Natural killer cell treated with Interleukin-12 subunit alpha and Interleukin-12 subunit beta and Interleukin-15 and Interleukin-18, amount 100 ng/mL, for 72 hours (primary cell): ENCODE results near the gene S100A10. TPM values are rescaled to one million over a fixed set of nuclear protein-coding genes. Genes with fewer than 3 reads are reported as not detected.
A peak's percentile ranks its signal among the peaks of the same experiment; 100 is the strongest.

Source experiments
- ATAC-seq, 2 donors: fragments of 150-1000 bp; cut with Tn5 transposase in 1 of 2; sonication (Bioruptor Pico), chemical (Tn5 transposase) in 1 of 2; 2 replicates each; pipeline ENCODE4 v1.10.0; 2021
- DNase-seq: peaks from one replicate; pipeline ENCODE4 v3.0.0; 2022; ENCODE audit warnings: low spot score
- H3K27ac Mint-ChIP-seq, 2 donors: 1 replicate in 1 of 2; 2 replicates in 1 of 2; pipeline ENCODE4 v1.8.0; 2022; ENCODE audit warnings: mixed read lengths in 2 of 2, mild to moderate bottlenecking in 1 of 2, moderate library complexity in 1 of 2
- H3K27me3 Mint-ChIP-seq, 2 donors: 1 replicate in 1 of 2; 2 replicates in 1 of 2; pipeline ENCODE4 v1.8.0; 2022; ENCODE audit warnings: mixed read lengths in 2 of 2
- H3K36me3 Mint-ChIP-seq: one replicate; pipeline ENCODE4 v1.8.0; 2022; ENCODE audit warnings: mixed read lengths
- H3K4me1 Mint-ChIP-seq, 2 donors: 1 replicate in 1 of 2; 2 replicates in 1 of 2; pipeline ENCODE4 v1.8.0; 2022; ENCODE audit warnings: low read depth in 2 of 2, mixed read lengths in 2 of 2, mild to moderate bottlenecking in 1 of 2
- H3K4me3 Mint-ChIP-seq: one replicate; pipeline ENCODE4 v1.8.0; 2022; ENCODE audit warnings: mixed read lengths
- H3K9me3 Mint-ChIP-seq: 2 replicates; pipeline ENCODE4 v1.8.0; 2022; ENCODE audit warnings: mixed read lengths
- total RNA-seq, 2 donors: library from RNA; stranded (reverse); gene quantifications; one replicate each; pipeline ENCODE4 v1.2.3, GENCODE V29; 2022

The S100A10 gene
- total RNA-seq, 2 donors from 2014 or later, result 152 to 263 TPM

GRCh38 chr1:152024223-152024622 is 30.6 kb upstream of the S100A10 start:
- no peak for DNase-seq
- Mint-ChIP-seq H3K4me3 (no peak overlapping the region), H3K4me1 (peaks cover 9% of the 10 kb centered on the region in 2 donors), H3K27me3 (peaks cover 0 to 3% of the 10 kb centered on the region in 2 donors), H3K9me3 (no peaks in the 10 kb centered on the region), H3K27ac (no peak overlapping the region), H3K36me3 (peaks cover 2% of the 10 kb centered on the region)
- ATAC-seq, result no peak

- Mint-ChIP-seq H3K36me3 (no peaks in the 10 kb centered on the region), H3K27me3 (peaks cover 0 to 3% of the 10 kb centered on the region in 2 donors), H3K4me1 (peaks cover 0 to 2% of the 10 kb centered on the region in 2 donors), H3K4me3 (no peak overlapping the region), H3K9me3 (no peaks in the 10 kb centered on the region), H3K27ac (no peak overlapping the region)
- DNase-seq (no peak), ATAC-seq (no peak)
Observed at GRCh38 chr1:152023221-152023620, 29.6 kb upstream of the S100A10 start.

DNA sequence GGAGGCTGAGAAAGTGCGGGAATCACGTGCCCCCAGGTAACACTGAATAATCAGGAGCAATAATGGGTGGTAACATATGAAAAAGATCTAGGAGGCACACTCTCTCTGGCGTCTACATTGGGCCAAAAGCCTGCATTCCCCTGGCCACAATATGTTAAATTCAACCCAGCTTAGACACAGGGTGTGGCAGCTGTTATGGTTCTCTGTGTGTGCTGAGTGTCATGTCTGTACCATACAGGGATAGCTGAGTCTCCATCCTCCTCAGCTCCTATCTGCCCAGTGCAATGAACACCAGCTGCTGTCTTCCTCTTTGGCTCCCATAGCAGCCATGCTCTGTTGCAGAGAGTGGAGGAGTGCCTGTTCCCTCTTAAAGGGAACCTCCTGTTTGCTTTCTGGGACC is 28.8 kb upstream of the S100A10 start:
- Mint-ChIP-seq H3K9me3 (no peaks in the 10 kb centered on the region), H3K4me1 (peaks cover 0 to 1% of the 10 kb centered on the region in 2 donors), H3K27me3 (peaks cover 0 to 5% of the 10 kb centered on the region in 2 donors), H3K36me3 (no peaks in the 10 kb centered on the region), H3K4me3 (no peak overlapping the region), H3K27ac (no peak overlapping the region)
- no peak for DNase-seq
- no peak for ATAC-seq

DNA sequence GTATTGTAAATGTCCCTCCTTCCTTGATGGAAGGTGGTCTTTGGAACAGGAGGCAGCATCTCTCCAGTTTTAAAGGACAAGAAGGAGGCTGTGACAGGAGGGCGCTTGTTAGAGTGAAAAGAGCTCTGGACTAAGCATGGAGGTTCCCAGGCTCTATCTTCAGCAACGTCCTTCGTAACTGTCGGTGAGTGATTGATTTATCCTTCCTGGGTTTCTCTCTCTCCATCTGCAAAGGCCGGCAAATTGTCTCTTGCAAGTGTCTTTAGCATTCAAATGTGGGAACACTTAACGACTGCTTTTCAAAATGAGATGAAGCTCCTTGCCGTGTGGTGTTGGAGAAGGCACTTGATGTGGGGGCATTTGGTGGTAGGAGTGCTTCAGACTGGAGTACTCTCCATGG is 27.9 kb upstream of the S100A10 start:
- Mint-ChIP-seq H3K9me3 (no peaks in the 10 kb centered on the region), H3K4me3 (no peak overlapping the region)
- no peak for DNase-seq

DNA sequence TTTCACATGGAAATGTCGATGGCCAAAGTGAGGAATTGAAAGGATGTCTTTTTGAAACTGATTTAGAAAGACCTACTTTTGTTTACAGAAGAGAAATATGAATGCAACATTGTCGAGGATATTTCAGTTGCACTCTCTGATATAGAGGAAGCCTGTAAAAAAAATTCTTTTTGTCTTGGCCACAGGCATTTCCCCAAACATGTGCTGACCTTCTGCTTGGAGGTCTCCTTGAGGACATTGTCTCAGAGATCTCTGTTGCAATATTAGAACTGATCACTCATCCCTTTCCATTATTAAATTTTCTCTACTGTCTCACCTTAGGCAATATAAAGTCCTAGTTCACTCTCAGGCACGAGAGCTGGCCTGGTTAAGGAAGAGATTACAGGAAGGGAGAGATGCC is 27.2 kb upstream of the S100A10 start:
- Mint-ChIP-seq H3K4me1 (no peaks in the 10 kb centered on the region), H3K36me3 (no peaks in the 10 kb centered on the region), H3K27ac (no peak overlapping the region), H3K9me3 (no peaks in the 10 kb centered on the region), H3K4me3 (no peak overlapping the region), H3K27me3 (peaks cover 0 to 7% of the 10 kb centered on the region in 2 donors)
- ATAC-seq, result no peak
- DNase-seq, result no peak

More for the DNA sequence above, 27.9 kb upstream of the S100A10 start:
- Mint-ChIP-seq H3K36me3 (no peaks in the 10 kb centered on the region), H3K4me1 (no peaks in the 10 kb centered on the region), H3K27ac (no peak overlapping the region), H3K27me3 (peaks cover 0 to 6% of the 10 kb centered on the region in 2 donors)
- ATAC-seq, result no peak

DNA sequence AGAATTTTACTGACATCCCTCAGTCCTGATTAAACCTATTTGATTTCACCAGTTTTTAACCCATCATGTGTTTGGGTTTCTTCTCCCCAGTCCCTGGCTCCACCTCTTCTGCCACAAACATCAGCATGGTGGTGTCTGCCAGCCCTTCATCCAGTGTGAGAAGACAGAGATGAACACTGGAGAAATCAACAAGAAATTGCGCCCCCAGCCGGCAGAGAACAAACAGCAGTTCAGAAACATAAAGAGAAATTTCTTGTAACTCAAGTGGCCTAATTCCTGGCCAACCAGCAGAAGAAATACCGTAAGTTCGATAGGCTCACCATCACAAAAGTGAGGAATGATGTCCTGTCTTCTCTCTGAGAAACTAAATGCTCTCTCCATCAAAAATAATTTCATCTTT is 24.9 kb upstream of the S100A10 start:
- Mint-ChIP-seq H3K36me3 (no peaks in the 10 kb centered on the region), H3K27me3 (peaks cover 6 to 10% of the 10 kb centered on the region in 2 donors), H3K9me3 (no peaks in the 10 kb centered on the region), H3K4me3 (no peak overlapping the region), H3K4me1 (peaks cover 2 to 5% of the 10 kb centered on the region in 2 donors), H3K27ac (no peak overlapping the region)
- ATAC-seq, result no peak
- DNase-seq, result no peak

DNA sequence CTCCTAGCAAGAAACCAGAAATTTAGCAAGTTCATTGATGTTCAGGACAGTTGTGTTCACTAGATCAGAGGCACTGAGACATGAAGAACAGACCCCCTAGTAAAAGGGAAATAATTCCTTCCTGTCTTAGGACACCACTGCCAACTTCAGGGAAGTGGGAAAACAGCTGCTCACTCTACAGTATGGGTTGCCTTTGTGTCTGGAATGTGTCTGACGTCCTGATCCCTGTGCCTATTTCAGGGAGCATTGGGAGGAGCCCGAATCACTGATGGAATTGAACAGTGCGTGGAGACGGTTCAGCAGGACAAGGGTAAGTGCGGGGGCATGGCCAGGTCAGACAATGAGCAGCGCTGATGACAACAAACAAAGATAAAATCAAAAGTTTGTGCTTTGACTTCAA is 22.1 kb upstream of the S100A10 start:
- H3K9me3 Mint-ChIP-seq, result no peaks in the 10 kb centered on the region
- H3K36me3 Mint-ChIP-seq, result no peaks in the 10 kb centered on the region
- peaks cover 2 to 5% of the 10 kb centered on the region in 2 donors for H3K4me1 Mint-ChIP-seq
- H3K27me3 Mint-ChIP-seq, result peaks cover 6 to 10% of the 10 kb centered on the region in 2 donors
- H3K4me3 Mint-ChIP-seq, result no peak overlapping the region
- ATAC-seq (no peak), DNase-seq (no peak)
- no peak overlapping the region for H3K27ac Mint-ChIP-seq

- H3K36me3 Mint-ChIP-seq, result no peaks in the 10 kb centered on the region
- H3K27ac Mint-ChIP-seq, result no peak overlapping the region
- ATAC-seq (no peak), DNase-seq (no peak)
- no peaks in the 10 kb centered on the region for H3K9me3 Mint-ChIP-seq
- H3K4me1 Mint-ChIP-seq, result peaks cover 2 to 5% of the 10 kb centered on the region in 2 donors
- peaks cover 6 to 10% of the 10 kb centered on the region in 2 donors for H3K27me3 Mint-ChIP-seq
- H3K4me3 Mint-ChIP-seq, result no peak overlapping the region
Observed at GRCh38 chr1:152014943-152015342, 21.3 kb upstream of the S100A10 start.

GRCh38 chr1:152013664-152014237 is 20.1 kb upstream of the S100A10 start:
- ATAC-seq (no peak), DNase-seq (peak; percentile 69)
- Mint-ChIP-seq H3K27ac (no peak overlapping the region), H3K36me3 (no peaks in the 10 kb centered on the region), H3K27me3 (peaks cover 8 to 16% of the 10 kb centered on the region in 2 donors), H3K4me1 (peaks cover 2 to 5% of the 10 kb centered on the region in 2 donors), H3K9me3 (no peaks in the 10 kb centered on the region), H3K4me3 (no peak overlapping the region)

GRCh38 chr1:152009691-152010090 is 16.0 kb upstream of the S100A10 start:
- no peaks in the 10 kb centered on the region for H3K9me3 Mint-ChIP-seq
- H3K36me3 Mint-ChIP-seq, result no peaks in the 10 kb centered on the region
- H3K27me3 Mint-ChIP-seq, result peaks cover 19% of the 10 kb centered on the region in 2 donors
- H3K4me1 Mint-ChIP-seq, result peaks cover 5 to 6% of the 10 kb centered on the region in 2 donors
- DNase-seq (no peak), ATAC-seq (no peak)
- H3K4me3 Mint-ChIP-seq, result no peak overlapping the region
- H3K27ac Mint-ChIP-seq, result no peak overlapping the region

GRCh38 chr1:152007047-152007446 is 13.4 kb upstream of the S100A10 start:
- H3K4me3 Mint-ChIP-seq, result no peak overlapping the region
- peaks cover 21 to 31% of the 10 kb centered on the region in 2 donors for H3K27me3 Mint-ChIP-seq
- DNase-seq, result no peak
- H3K27ac Mint-ChIP-seq, result peak overlapping the region in 1 of 2 donors; percentile 50
- no peak for ATAC-seq
- peaks cover 4 to 8% of the 10 kb centered on the region in 2 donors for H3K4me1 Mint-ChIP-seq
- no peaks in the 10 kb centered on the region for H3K36me3 Mint-ChIP-seq
- no peaks in the 10 kb centered on the region for H3K9me3 Mint-ChIP-seq

DNA sequence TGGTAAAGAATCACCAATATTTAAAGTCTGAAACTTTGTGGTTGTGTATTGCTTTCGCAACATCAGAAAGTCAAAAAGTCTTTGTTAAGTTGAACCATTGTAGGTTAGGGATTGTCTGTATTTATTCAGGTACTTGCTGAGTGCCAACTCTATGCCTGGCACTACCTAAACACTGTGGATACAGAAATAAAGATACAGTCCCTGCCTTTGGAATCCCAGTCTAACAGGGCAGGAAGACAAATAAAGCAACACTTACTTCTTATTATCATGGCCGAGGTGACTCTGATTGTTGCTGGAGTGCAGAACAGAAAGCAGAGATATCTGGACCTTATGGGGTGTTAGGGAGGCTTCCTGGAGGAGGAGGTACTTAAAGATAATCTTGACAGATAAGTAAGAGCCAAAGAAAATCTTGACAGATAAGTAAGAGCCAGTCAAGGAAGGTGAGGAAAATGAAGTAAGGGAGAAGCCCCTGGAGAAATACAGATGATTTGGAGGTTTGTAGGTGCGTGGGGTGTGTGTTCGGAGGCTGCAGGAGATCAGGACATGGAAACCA is 11.8 kb upstream of the S100A10 start:
- Mint-ChIP-seq H3K27ac (no peak overlapping the region), H3K4me1 (peaks cover 9 to 12% of the 10 kb centered on the region in 2 donors), H3K27me3 (peaks cover 21 to 35% of the 10 kb centered on the region in 2 donors), H3K9me3 (no peaks in the 10 kb centered on the region), H3K36me3 (no peaks in the 10 kb centered on the region), H3K4me3 (no peak overlapping the region)
- DNase-seq, result no peak
- ATAC-seq, result no peak

DNA sequence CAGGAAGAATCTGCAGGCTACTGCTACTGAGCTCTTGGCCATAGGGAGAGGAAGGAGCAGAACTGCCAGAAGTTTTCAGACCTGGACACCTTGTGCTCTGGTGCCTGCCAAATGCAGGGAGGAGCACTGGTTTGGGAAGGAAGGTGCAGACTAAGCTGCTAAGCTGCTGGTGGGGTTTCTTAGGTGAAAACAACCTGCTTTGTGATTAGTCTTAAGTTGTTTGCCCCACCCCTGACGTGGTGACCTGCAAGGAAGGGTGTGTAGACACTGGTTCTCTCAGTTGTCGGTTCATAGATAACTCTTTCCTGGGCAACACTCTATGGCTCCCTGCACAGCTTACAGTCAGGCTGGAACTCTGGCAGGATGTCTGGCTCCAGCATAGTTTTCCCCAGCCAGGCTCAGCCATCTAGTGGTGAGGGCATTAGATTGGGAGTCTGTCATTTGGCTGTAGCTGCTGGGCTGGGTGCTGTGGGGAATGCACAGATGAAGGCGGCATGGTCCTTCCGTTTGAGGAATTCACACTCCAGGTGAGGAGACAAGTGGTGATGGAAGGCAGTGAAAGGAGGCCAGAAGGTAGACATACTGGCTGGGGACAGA is 10.3 kb upstream of the S100A10 start:
- Mint-ChIP-seq H3K9me3 (no peaks in the 10 kb centered on the region), H3K27ac (no peak overlapping the region), H3K4me1 (peaks cover 9 to 12% of the 10 kb centered on the region in 2 donors), H3K27me3 (peaks cover 21 to 30% of the 10 kb centered on the region in 2 donors), H3K36me3 (no peaks in the 10 kb centered on the region), H3K4me3 (no peak overlapping the region)
- DNase-seq (no peak), ATAC-seq (peak in 1 of 2 donors; percentile 4)

DNA sequence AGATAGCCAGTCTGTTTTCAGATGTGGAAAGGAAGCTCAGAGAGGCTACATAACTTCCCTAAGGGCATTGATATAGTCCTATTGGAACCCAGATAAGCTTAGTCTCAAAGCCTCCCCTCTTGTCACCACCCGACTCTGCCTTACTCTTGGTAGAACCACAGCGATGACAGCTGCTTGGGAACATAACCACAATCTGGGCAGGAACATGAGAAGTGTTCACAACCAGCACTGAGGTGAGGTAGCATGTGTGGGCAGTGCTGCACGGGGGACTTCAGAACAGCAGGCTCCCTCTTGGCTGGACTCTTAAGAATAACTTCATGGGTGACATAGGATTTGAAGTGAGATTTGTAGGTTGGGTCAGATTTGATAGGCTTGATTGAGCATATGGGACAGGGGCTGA is 9.3 kb upstream of the S100A10 start:
- Mint-ChIP-seq H3K4me1 (peaks cover 9 to 12% of the 10 kb centered on the region in 2 donors), H3K27me3 (peaks cover 14 to 28% of the 10 kb centered on the region in 2 donors), H3K27ac (peak overlapping the region in 1 of 2 donors; percentile 1), H3K36me3 (no peaks in the 10 kb centered on the region), H3K9me3 (no peaks in the 10 kb centered on the region), H3K4me3 (no peak overlapping the region)
- DNase-seq (no peak), ATAC-seq (peak in 1 of 2 donors; percentile 62)
